ENCODE data around the gene KIAA1328. TPM values are rescaled to one million over a fixed set of nuclear protein-coding genes. Genes with fewer than 3 reads are reported as not detected.
A peak's percentile ranks its signal among the peaks of the same experiment; 100 is the strongest.

The KIAA1328 gene
- total and polyA plus RNA-seq, 2 experiments from 2014 or later: 3.5 to 3.9 TPM

- peak; percentile 83 for DNase-seq
- WGBS, 2 experiments (ENCODE audit: low coverage in 1 of 2, low lambda C conversion rate in 2 of 2, missing lambda C conversion rate in 2 of 2): 15 to 16% methylated on average over 2 of the region's 2 CpGs
Observed at GRCh38 chr18:36808681-36809080, 20.2 kb upstream of the KIAA1328 start.

GRCh38 chr18:36809590-36810381, 19.1 kb upstream of the KIAA1328 start:
- no peaks in the 10 kb centered on the region for H3K27me3 ChIP-seq (replicated peaks; ENCODE audit: insufficient read depth)
- peaks cover 17% of the 10 kb centered on the region; the same call in 1 of the 2 replicates for H3K36me3 ChIP-seq (ENCODE audit: low read depth)
- peak overlapping the region; percentile 68; the same call in 1 of the 2 replicates for H3K27ac ChIP-seq
- in situ Hi-C loops (cut with MboI): no loop called here
- WGBS, 2 experiments (ENCODE audit: low coverage in 1 of 2, low lambda C conversion rate in 2 of 2, missing lambda C conversion rate in 2 of 2): 44 to 47% methylated on average over 6 of the region's 6 CpGs
- peak overlapping the region; percentile 62 for H3K4me2 ChIP-seq (ENCODE audit: unreplicated experiment)
- no peak overlapping the region for H3K4me3 ChIP-seq
- no peaks in the 10 kb centered on the region for H4K20me1 ChIP-seq (ENCODE audit: insufficient read depth)
- H3K79me2 ChIP-seq (ENCODE audit: insufficient read depth): no peaks in the 10 kb centered on the region
- DNase-seq: peak; percentile 83
- peaks cover 44% of the 10 kb centered on the region for H3K4me1 ChIP-seq (ENCODE audit: insufficient read depth)
- no peak for TF ChIP-seq EZH2 (IDR thresholded peaks at IDR 0.05; ENCODE audit: insufficient read depth, poor library complexity, severe bottlenecking)
- TF ChIP-seq EZH2phosphoT487 (IDR thresholded peaks at IDR 0.05; ENCODE audit: insufficient read depth, low read depth): no peak
- no peaks in the 10 kb centered on the region for H3K9me2 ChIP-seq (ENCODE audit: insufficient read depth)
- H3F3A ChIP-seq (ENCODE audit: insufficient read depth): peaks cover 25% of the 10 kb centered on the region
- no peaks in the 10 kb centered on the region for H3K9me3 ChIP-seq (ENCODE audit: low read depth)
- no peak overlapping the region for H3K9ac ChIP-seq
- no peak overlapping the region for H2AFZ ChIP-seq

More at GRCh38 chr18:36808681-36809080, 20.2 kb upstream of the KIAA1328 start:
- in situ Hi-C loops (cut with MboI): no loop called here
- Histone ChIP-seq H3K9me3 (ENCODE audit: low read depth) (no peaks in the 10 kb centered on the region), H2AFZ (no peak overlapping the region), H3K79me2 (ENCODE audit: insufficient read depth) (no peaks in the 10 kb centered on the region), H3K9ac (no peak overlapping the region; the same call in 1 of the 2 replicates), H3K4me1 (ENCODE audit: insufficient read depth) (peaks cover 44% of the 10 kb centered on the region), H3K36me3 (ENCODE audit: low read depth) (peaks cover 28% of the 10 kb centered on the region), H3K4me2 (ENCODE audit: unreplicated experiment) (peak overlapping the region; percentile 62), H3K27ac (peak overlapping the region; percentile 68), H3F3A (ENCODE audit: insufficient read depth) (peaks cover 25% of the 10 kb centered on the region), H3K9me2 (ENCODE audit: insufficient read depth) (no peaks in the 10 kb centered on the region), H3K4me3 (no peak overlapping the region), H3K27me3 (replicated peaks; ENCODE audit: insufficient read depth) (no peaks in the 10 kb centered on the region), H4K20me1 (ENCODE audit: insufficient read depth) (no peaks in the 10 kb centered on the region)
- TF ChIP-seq EZH2phosphoT487 (IDR thresholded peaks at IDR 0.05; ENCODE audit: insufficient read depth, low read depth) (no peak), EZH2 (IDR thresholded peaks at IDR 0.05; ENCODE audit: insufficient read depth, poor library complexity, severe bottlenecking) (no peak)

- 40 to 43% methylated on average over 3 of the region's 3 CpGs for WGBS, 2 experiments (ENCODE audit: low coverage in 1 of 2, low lambda C conversion rate in 2 of 2, missing lambda C conversion rate in 2 of 2)
- no peak overlapping the region for H2AFZ ChIP-seq
- H3F3A ChIP-seq (ENCODE audit: insufficient read depth): peaks cover 25% of the 10 kb centered on the region
- H3K9me2 ChIP-seq (ENCODE audit: insufficient read depth): no peaks in the 10 kb centered on the region
- peak; percentile 58 for DNase-seq
- no peaks in the 10 kb centered on the region for H4K20me1 ChIP-seq (ENCODE audit: insufficient read depth)
- no peak for TF ChIP-seq EZH2 (IDR thresholded peaks at IDR 0.05; ENCODE audit: insufficient read depth, poor library complexity, severe bottlenecking)
- no peak for TF ChIP-seq EZH2phosphoT487 (IDR thresholded peaks at IDR 0.05; ENCODE audit: insufficient read depth, low read depth)
- H3K9me3 ChIP-seq (ENCODE audit: low read depth): no peaks in the 10 kb centered on the region
- in situ Hi-C loops (cut with MboI): no loop called here
- H3K79me2 ChIP-seq (ENCODE audit: insufficient read depth): no peaks in the 10 kb centered on the region
- H3K4me2 ChIP-seq (ENCODE audit: unreplicated experiment): peak overlapping the region; percentile 63
- peaks cover 3% of the 10 kb centered on the region; the same call in 1 of the 2 replicates for H3K36me3 ChIP-seq (ENCODE audit: low read depth)
- H3K4me1 ChIP-seq (ENCODE audit: insufficient read depth): peaks cover 44% of the 10 kb centered on the region
- peak overlapping the region; percentile 51 for H3K27ac ChIP-seq
- H3K27me3 ChIP-seq (replicated peaks; ENCODE audit: insufficient read depth): no peaks in the 10 kb centered on the region
- no peak overlapping the region for H3K4me3 ChIP-seq
- peak overlapping the region; percentile 38; the same call in 1 of the 2 replicates for H3K9ac ChIP-seq
Observed at GRCh38 chr18:36811430-36811829, 17.5 kb upstream of the KIAA1328 start.

DNA sequence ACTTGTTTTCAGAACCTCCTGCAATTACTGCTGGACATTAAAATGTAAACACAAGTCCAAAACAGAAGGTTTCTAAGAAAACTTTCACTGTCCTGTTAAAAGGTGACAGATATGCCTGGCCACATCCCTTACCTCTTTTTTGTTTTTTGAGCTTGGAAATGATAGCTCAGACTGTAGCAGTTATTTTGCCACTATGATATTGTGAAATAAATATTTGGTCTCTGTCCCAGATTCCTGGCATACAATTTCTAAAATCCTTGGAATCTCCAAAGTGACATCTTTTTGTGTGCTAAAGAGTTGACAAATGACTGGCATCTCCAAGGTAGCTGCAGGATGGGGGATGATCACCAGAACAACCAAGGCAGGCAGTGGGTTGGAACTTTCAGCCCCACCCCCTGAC, 17.0 kb upstream of the KIAA1328 start:
- TF ChIP-seq EZH2phosphoT487 (IDR thresholded peaks at IDR 0.05; ENCODE audit: insufficient read depth, low read depth) (no peak), EZH2 (IDR thresholded peaks at IDR 0.05; ENCODE audit: insufficient read depth, poor library complexity, severe bottlenecking) (no peak)
- Histone ChIP-seq H3F3A (ENCODE audit: insufficient read depth) (peaks cover 25% of the 10 kb centered on the region), H4K20me1 (ENCODE audit: insufficient read depth) (no peaks in the 10 kb centered on the region), H3K4me3 (no peak overlapping the region), H2AFZ (no peak overlapping the region), H3K4me2 (ENCODE audit: unreplicated experiment) (peak overlapping the region; percentile 63), H3K79me2 (ENCODE audit: insufficient read depth) (no peaks in the 10 kb centered on the region), H3K9me2 (ENCODE audit: insufficient read depth) (no peaks in the 10 kb centered on the region), H3K9ac (peak overlapping the region; percentile 38; the same call in 1 of the 2 replicates), H3K36me3 (ENCODE audit: low read depth) (peaks cover 3% of the 10 kb centered on the region; the same call in 1 of the 2 replicates), H3K9me3 (ENCODE audit: low read depth) (no peaks in the 10 kb centered on the region), H3K27ac (peak overlapping the region; percentile 51), H3K27me3 (replicated peaks; ENCODE audit: insufficient read depth) (no peaks in the 10 kb centered on the region), H3K4me1 (ENCODE audit: insufficient read depth) (peaks cover 44% of the 10 kb centered on the region)
- peak; percentile 30 for DNase-seq
- in situ Hi-C loops (cut with MboI): no loop called here
